Erythroblast (primary cell): Measurements from ENCODE around the gene EDARADD.

ENCODE experiments used
- GATA1 ChIP-seq: IDR thresholded peaks from 2 replicates; pipeline ENCODE4 v1.6.1; 2011; ENCODE audit warnings: low read depth, mild to moderate bottlenecking, control low read depth, low read length, moderate library complexity
- POLR2A ChIP-seq: IDR thresholded peaks from 2 replicates; pipeline ENCODE4 v1.6.1; 2011; ENCODE audit warnings: mild to moderate bottlenecking, low read length

DNA sequence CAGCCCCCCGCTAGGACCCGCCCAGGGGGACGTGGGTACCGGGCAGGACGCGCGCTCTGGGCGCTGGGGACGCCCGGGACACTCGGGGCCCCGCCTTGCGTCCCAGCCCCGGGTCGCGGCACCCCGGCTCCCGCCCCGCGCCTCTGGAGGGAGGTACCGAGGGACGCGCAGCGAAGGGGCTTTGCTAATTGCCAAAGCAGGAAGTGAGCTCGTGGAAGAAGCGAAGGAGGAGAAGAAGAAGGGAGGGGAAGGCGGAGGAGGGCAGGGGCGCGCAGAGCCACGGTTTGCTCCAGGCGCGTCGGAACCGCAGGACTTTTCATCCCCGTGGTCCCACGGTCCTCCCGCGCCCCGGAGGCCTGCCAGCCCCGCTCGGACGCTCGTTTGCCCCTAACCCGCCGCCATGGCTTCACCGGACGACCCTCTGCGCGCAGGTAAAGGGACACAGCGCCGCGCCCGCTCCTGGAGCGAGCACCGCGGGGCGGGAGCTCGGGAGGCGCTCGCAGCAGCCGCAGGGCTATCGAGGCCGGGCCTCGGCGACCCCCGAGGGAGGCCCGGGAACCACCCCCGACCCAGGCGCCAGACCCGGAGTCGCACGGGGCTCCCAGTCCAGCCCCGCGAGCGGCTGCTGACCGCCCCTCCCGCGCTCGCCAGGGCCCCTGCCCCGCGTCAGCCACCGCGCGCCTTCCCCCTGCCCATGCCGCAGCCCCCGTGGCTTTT is 1.3 kb downstream of the EDARADD start:
- TF ChIP-seq GATA1 = no peak
- TF ChIP-seq POLR2A = no peak
